IMR-90 (cell line): ENCODE measurements around the gene BCAT1.

ENCODE experiments used
- CTCF ChIP-seq: conservative IDR thresholded peaks from 2 replicates; pipeline ENCODE4 v1.5.1; 2012; ENCODE audit warnings: mild to moderate bottlenecking, low read depth, low read length, improper control_type of control experiment
- MAFK ChIP-seq: IDR thresholded peaks from 2 replicates; pipeline ENCODE4 v1.6.1; 2012; ENCODE audit warnings: low read depth, low read length, improper control_type of control experiment
- POLR2A ChIP-seq: IDR thresholded peaks from 2 replicates; pipeline ENCODE4 v1.6.1; 2012; ENCODE audit warnings: mild to moderate bottlenecking, low read depth, low read length
- SMC3 ChIP-seq: fragments of 150-350 bp; IDR thresholded peaks from 2 replicates; pipeline ENCODE4 v1.6.1; 2016; ENCODE audit warnings: low read depth, mild to moderate bottlenecking, antibody characterized with exemption, low read length, moderate library complexity
- USF2 ChIP-seq: fragments of 150-350 bp; IDR thresholded peaks from 2 replicates; pipeline ENCODE4 v1.6.1; 2017; ENCODE audit warnings: mild to moderate bottlenecking, antibody characterized with exemption, low read length, low read depth
- TF ChIP-seq, protein P1 (sequence below): fragments of 150-350 bp; IDR thresholded peaks from 2 replicates; pipeline ENCODE4 v1.6.1; 2016; ENCODE audit warnings: low read depth, mild to moderate bottlenecking, low read length, moderate library complexity, borderline replicate concordance

DNA sequence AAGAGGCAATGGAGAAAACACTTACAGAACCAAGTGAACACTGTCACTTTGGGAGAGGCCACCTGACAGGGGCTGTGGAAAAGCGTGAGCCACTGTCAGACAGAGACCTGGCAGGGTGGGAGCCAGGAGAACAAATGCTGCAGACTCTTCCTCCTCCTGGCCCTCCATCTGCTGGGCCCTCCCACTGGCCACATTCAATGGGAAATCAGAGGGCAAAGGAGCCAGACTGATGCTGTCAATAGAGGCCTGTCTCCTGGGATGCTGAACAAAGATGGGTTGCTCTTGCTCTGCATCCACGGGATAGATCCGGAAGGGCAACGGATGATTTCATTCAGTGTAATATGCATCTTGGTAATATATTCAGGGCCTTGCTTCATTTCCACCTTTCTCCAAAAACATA, 44.9 kb upstream of the BCAT1 start:
- TF ChIP-seq CTCF (no peak), POLR2A (no peak), USF2 (no peak), MAFK (no peak), SMC3 (no peak)
- TF ChIP-seq, protein P1, sequence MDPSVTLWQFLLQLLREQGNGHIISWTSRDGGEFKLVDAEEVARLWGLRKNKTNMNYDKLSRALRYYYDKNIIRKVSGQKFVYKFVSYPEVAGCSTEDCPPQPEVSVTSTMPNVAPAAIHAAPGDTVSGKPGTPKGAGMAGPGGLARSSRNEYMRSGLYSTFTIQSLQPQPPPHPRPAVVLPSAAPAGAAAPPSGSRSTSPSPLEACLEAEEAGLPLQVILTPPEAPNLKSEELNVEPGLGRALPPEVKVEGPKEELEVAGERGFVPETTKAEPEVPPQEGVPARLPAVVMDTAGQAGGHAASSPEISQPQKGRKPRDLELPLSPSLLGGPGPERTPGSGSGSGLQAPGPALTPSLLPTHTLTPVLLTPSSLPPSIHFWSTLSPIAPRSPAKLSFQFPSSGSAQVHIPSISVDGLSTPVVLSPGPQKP, result no peak
